Renal cortical epithelial cell (primary cell): ENCODE results near the gene ISY1. TPM values are rescaled to one million over a fixed set of nuclear protein-coding genes. Genes with fewer than 3 reads are reported as not detected.
"Not testable (repeated sequence)": the region's sequence is repeated elsewhere in the genome, so short reads cannot be mapped to it uniquely, and the experiment has no call there.

Source experiments
- DNase-seq: peaks from one replicate; pipeline ENCODE4 v3.0.0-alpha.2; 2011; ENCODE audit warnings: low read depth
- total RNA-seq: library from RNA; depleted of rRNA; stranded (reverse); fragments of >200 nt; gene quantifications from 2 replicates; pipeline ENCODE4 v1.2.3, GENCODE V29; 2014

The ISY1 gene
- total RNA-seq, 1 donor from 2014 or later, result 18.7 TPM

GRCh38 chr3:129120254-129121004 lies 40.4 kb downstream of the ISY1 start:
- peak; percentile 93 for DNase-seq

DNA sequence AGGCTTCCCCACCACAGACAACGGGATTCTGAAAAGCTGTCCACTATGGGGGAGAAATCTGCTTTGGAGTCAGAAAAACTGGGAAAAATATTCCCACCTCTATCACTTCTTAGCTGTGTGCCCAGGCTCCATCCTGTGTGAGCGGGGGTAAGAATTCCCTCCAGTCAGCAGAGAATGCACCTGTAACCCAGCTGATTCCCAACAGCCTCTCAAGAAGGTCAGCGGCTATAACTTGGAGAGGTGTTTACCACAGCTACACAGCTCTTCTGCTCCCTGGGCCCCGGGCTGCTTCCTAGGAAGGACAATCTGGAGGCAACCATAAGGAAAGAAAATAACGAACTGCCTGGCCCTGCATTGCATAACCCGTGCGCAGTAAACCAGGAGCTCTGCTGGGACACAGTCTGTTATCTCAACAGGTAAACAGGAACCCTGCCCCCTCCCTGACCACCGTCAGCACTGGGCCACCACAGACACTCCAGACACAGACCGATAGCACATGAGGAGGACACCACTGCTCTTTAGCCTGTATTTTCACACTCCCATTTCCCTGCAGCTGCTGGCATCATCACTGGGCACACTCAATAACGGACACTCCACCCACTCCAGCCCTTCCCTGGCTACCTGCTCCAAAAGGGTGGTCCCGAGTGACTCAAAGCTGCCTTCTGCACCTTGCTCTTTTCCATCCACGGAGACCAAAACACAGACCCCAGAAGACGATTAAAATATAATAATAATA lies 41.3 kb downstream of the ISY1 start:
- DNase-seq, result peak; percentile 31

- DNase-seq, result no peak
Measured at GRCh38 chr3:129118745-129119144, 42.1 kb downstream of the ISY1 start.

GRCh38 chr3:129117134-129117533 lies 43.7 kb downstream of the ISY1 start:
- DNase-seq, result no peak

GRCh38 chr3:129116482-129116946 lies 44.3 kb downstream of the ISY1 start:
- no peak for DNase-seq

- DNase-seq, result no peak
Measured at GRCh38 chr3:129114455-129114854, 46.4 kb downstream of the ISY1 start.

GRCh38 chr3:129112308-129113052 lies 48.4 kb downstream of the ISY1 start:
- DNase-seq, result peak; percentile 63

DNA sequence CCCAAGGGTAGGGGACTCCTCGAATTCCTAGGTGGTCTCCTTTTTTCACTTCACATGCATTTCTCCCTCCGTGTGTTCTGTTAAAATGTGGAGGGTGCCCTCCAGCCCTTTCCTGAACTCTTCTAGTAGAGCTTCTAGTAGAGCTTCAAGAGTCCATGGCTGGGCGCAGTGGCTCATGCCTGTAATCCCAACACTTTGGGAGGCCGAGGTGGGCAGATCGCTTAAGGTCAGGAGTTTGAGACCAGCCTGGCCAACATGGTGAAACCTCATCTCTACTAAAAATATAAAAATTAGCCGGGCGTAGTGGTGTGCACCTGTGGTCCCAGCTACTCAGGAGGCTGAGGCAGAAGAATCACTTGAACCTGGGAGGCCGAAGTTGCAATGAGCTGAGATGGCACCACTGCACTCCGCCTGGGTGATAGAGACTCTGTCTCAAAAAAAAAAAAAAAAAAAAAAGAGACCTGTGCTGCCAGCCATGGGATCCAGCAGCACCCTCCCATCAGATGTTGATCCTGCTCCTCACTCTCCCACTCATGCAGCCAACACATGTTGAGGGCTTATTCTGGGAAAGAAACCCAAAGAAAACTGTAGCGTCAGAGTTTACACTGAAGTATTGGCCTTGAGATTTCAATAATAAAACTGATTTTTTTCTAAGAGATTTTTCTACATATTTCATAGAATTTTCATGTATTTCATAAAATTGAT lies 49.6 kb downstream of the ISY1 start:
- not testable (repeated sequence) for DNase-seq

DNA sequence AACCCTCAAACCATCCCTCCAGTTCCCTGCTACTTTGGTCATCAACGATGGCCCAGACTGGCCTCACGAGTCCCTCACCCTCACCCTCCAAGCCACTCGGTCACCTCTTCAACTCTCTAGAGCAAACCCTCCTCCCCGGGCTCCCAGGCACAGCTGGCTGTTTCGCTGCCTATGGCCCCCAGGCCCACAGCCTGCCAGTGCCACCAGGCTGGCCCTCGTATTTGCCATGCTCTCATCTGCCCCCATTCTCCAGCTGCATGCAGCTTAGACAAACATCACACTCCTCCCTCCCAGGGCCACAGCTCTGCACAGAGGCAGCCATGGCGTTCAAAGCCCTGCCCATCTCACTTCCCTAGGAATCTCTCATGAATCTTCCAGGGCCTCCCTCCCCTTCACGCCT lies 53.1 kb downstream of the ISY1 start:
- DNase-seq, result no peak

DNA sequence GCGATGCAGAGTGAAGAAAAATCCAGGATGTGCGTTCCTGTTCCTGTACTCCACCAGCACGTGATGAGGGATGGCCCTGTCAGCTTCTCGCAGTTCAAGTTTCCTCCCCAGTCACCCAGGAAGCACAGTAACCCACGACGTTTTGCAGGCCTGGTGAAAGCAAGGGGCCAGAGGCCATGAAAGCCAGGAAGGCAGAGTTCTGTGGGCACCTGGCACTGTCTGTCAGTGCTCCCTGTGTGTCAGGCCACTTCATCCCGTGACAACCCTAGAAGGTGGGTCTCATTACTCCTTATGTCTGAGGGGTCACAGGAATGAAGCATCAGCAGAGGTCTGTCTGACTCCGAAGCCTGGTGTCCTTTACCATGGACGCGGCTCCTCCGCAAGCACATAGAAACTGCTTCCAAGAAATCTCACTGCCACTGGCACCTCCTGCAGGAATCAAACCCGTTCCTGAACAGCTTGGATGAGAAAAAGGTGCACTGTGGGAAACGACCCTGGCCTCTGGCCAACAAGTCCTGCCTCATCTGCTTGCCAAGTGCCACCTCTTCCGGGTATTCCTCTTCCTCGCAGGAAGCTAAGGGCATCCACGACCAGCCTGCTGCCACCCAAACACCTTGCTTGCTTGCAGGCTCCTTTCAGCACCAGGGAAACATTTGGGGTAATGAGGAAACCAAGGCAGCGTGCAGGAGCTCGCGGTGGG lies 53.8 kb downstream of the ISY1 start:
- DNase-seq, result no peak

DNA sequence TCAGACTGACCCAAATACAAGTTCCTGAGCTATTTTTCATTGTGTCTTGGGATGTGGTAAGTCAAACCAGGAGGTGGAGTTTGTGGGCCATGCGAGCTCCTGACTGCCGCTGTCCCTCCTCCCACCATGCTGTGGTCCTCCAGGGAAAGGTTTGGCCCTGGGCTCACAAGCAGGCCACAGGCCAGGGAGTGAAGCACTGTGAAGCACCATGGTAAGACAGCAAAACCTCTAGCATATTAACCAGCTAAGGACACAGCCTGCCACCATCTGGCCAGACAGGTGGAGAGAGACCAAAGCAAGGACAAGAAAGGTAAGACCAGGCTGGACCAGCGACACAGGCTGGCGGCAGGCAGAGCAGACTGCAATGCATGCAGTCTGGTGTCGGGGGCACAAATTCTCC lies 54.5 kb downstream of the ISY1 start:
- DNase-seq, result no peak

DNA sequence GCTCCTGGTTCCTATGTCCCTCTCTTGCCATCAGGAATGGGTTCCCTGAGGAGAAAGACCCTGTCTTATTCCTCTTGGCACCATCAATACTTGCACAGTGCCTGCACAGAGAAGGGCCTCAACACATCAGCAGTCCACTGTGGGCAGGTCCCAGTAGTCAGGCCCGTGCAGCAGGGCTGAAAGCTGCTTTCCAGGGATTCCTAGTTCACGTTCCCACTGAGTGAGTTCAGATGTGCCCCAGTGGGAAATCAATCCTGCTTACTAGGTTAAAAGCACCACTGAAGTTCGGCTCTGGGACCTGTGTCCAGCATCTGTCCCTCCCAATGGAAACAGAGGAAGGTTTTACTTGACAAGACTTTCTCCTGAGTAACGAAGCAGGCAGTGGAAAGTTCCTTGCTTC lies 55.0 kb downstream of the ISY1 start:
- no peak for DNase-seq

DNA sequence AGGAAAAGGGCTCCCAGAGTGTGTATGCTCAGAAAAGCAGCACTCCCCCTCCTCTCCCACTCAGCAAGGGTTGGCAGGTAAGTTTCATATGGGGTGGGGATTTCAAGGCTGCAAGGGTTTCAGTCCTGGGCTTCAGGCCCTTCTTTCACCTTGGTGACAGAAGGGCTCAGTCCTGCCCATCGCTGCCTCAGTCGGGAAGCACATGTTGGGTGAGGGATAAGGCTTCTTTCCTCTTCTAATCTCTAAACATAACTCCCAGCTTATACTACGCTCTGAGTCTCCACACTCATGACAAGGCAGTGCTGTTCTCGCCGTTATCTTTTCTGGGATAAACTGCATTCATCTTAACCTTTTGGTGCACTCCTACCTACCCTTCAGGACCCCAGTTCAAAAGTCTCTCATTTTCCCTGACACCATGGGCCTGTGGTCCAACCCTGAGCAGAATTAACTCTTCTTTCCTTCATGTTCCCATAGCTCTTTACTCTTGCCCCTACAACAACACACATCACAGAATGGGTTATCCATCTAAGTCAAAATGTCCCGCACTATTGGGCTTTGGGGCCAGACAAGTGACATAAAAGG lies 56.3 kb downstream of the ISY1 start:
- no peak for DNase-seq

DNA sequence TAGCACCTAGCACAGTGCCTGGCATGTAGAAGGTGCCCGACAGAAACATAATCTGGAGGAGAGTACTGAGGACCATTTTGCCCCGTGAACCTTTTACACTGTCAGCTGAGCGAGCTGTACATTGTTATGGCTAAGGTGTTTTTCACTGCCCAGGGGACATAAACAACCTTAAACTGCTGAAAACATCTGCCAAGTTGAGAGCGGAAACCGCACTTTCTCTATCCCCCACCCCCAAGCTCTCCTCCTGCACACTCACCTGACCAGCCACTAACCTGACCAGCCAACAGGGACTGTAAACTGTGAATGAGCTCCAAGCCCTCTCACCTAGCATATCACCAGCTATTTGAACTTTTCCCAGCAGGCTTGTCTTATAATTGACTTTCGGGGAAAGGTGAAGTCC lies 56.8 kb downstream of the ISY1 start:
- no peak for DNase-seq

- DNase-seq, result no peak
Measured at GRCh38 chr3:129103296-129103695, 57.6 kb downstream of the ISY1 start.

GRCh38 chr3:129101370-129102138 lies 59.3 kb downstream of the ISY1 start:
- DNase-seq, result no peak

DNA sequence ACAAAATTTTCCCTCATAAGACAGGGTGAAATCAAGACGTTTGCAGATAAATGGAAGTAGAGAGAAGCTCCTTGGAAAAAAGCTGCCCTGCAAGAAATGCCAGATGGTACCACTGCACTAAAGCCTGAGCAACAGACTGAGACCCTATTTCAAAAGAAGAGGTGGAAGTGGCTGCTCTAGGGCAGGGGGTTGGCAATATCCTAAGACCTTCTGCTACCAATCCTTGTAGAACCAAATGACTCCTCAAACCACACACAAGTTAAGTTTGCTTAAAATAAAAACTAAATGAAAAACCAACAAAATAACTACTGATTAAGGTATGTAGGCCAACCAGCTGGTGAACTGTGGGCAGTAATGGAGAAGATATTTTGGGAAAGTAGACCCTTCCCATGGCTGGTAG lies 60.6 kb downstream of the ISY1 start:
- DNase-seq, result no peak

- no peak for DNase-seq
Measured at GRCh38 chr3:129095285-129095684, 65.6 kb downstream of the ISY1 start.

DNA sequence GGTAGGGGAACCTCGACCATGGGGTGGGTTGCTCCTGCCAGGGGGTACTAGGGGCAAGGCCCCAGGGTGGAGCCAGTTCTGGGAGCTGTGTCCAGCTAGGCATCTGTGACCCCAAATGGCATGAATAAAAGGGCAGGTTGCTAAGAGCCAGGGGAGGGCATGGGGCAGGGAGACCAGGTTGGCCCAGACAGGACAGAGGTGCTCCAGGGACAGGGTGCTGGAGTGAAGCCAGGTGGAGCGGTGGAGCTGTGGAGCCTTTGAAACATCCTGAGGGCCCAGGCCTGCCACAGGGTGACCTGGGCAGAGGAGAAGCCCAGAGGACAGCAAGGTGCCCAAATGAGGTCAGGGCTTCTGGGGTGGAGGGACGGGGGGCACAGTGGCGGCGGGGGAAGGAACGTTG lies 72.6 kb downstream of the ISY1 start:
- not testable (repeated sequence) for DNase-seq

- not testable (repeated sequence) for DNase-seq
Measured at GRCh38 chr3:129087904-129088303, 73.0 kb downstream of the ISY1 start.
